SU-DHL-6 (cell line): ENCODE measurements around the gene PFDN1.

Experiments
- EZH2phosphoT487 ChIP-seq: fragments of 200-600 bp; sonication (generic), shearing (Covaris generic); conservative IDR thresholded peaks from 2 replicates; pipeline ENCODE4 v1.6.1; 2018; ENCODE audit warnings: mild to moderate bottlenecking, antibody characterized with exemption, low read length, moderate library complexity, mixed read lengths
- TF ChIP-seq, protein P1 (sequence below): fragments of 200-600 bp; sonication (generic); IDR thresholded peaks from one replicate; pipeline ENCODE4 v1.5.1; 2017; ENCODE audit warnings: antibody characterized with exemption, mild to moderate bottlenecking, low read length, moderate library complexity; ENCODE audit not compliant: insufficient read depth, poor library complexity, severe bottlenecking

DNA sequence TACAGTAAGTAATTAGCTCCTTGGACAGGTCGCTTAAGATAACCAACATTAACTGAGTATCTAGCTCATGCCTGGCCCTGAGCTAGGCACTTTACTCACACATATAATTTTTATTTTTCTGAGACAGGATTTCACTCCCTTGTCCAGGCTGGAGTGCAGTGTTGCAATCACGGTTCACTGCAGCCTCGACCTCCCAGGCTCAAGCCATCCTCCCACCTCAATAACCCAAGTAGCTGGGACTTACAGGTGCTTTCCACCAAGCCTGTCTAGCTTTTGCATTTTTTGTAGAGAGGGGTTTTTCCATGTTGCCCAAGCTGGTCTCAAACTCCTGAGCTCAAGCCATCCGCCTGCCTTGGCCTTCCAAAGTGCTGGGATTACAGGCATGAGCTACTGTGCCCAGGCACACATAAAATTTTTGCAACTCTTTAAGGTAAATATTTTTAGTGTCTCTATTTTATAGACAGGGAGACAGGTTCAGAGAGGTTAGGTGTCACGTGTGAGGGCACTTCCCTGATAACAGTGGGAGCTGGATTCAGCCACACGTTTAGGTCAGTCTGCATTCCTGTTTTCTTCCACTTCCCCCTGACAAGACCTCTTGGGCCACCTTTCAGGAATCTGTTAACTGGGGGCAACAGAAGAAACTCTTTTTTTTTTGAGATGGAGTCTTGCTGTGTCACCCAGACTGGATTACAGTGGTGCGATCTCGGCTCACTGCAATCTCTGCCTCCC, 25.3 kb upstream of the PFDN1 start:
- TF ChIP-seq, protein P1, sequence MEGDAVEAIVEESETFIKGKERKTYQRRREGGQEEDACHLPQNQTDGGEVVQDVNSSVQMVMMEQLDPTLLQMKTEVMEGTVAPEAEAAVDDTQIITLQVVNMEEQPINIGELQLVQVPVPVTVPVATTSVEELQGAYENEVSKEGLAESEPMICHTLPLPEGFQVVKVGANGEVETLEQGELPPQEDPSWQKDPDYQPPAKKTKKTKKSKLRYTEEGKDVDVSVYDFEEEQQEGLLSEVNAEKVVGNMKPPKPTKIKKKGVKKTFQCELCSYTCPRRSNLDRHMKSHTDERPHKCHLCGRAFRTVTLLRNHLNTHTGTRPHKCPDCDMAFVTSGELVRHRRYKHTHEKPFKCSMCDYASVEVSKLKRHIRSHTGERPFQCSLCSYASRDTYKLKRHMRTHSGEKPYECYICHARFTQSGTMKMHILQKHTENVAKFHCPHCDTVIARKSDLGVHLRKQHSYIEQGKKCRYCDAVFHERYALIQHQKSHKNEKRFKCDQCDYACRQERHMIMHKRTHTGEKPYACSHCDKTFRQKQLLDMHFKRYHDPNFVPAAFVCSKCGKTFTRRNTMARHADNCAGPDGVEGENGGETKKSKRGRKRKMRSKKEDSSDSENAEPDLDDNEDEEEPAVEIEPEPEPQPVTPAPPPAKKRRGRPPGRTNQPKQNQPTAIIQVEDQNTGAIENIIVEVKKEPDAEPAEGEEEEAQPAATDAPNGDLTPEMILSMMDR: no peak
- TF ChIP-seq EZH2phosphoT487: no peak
